ENCODE data around the gene PNMA6E.
"Not testable (repeated sequence)": the region's sequence is repeated elsewhere in the genome, so short reads cannot be mapped to it uniquely, and the experiment has no call there.

PNMA6E gene

GRCh38 chrX:153408221-153408721 lies 7.1 kb upstream of the PNMA6E start:
- no peak for DNase-seq (ENCODE audit: low spot score)

- no peak for DNase-seq (ENCODE audit: low spot score)
Observed at GRCh38 chrX:153407736-153408135, 6.6 kb upstream of the PNMA6E start.

GRCh38 chrX:153406903-153407302 lies 5.8 kb upstream of the PNMA6E start:
- no peak for DNase-seq (ENCODE audit: low spot score)

GRCh38 chrX:153406011-153406410 lies 4.9 kb upstream of the PNMA6E start:
- no peak for DNase-seq (ENCODE audit: low spot score)

DNA sequence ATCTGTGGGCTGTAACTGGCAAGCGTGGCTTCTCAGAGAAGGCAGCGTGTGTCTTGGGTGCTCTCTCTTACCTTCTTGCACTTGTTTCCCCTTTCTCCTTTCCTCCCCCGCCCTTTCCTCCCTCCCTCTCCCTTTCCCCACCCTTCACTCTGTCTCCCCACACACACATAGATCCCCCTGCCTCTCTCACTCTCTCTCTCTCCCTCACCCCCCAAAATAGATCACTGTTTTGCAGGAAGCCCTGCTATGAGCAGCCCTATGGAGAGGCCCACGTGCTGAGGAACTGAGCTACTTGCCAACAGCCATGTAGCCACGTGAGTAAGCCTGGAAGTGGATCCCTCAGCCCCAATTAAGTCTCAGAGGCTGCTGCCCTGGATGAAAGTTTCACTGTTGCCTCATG lies 4.3 kb upstream of the PNMA6E start:
- no peak for DNase-seq (ENCODE audit: low spot score)

- not testable (repeated sequence) for DNase-seq (ENCODE audit: low spot score)
Observed at GRCh38 chrX:153404333-153404732, 3.2 kb upstream of the PNMA6E start.

- DNase-seq (ENCODE audit: low spot score), result peak; percentile 30
Observed at GRCh38 chrX:153400146-153401132, 711 bp downstream of the PNMA6E start.

DNA sequence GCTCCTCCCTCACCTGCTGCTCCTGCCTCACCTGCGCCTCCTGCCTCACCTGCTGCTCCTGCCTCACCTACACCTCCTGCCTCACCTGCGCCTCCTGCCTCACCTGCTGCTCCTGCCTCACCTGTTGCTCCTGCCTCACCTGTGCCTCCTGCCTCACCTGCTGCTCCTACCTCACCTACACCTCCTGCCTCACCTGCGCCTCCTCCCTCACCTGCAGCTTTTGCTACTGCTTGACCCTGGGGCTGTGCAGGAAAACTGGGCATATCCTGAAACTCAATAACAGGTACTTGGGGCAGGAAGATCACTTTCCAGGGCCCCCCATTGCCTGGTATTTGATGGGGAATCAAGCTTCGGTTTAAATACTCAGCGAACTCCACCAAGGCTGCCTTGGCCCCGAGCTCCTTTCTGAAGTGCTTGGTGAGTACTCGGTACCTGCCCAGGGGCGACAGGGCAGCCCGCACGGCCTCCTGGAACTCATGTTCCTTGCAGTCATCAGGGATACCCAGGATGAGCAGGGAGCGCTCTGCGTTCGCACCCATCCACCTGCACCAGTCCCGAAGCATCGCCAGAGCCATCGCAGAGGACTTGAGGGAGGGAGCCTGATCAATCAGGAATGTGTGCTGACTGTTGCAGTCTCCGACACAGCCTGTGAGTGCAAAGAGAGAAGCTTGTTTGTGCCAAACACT lies 2.7 kb downstream of the PNMA6E start:
- no peak for DNase-seq (ENCODE audit: low spot score)

DNA sequence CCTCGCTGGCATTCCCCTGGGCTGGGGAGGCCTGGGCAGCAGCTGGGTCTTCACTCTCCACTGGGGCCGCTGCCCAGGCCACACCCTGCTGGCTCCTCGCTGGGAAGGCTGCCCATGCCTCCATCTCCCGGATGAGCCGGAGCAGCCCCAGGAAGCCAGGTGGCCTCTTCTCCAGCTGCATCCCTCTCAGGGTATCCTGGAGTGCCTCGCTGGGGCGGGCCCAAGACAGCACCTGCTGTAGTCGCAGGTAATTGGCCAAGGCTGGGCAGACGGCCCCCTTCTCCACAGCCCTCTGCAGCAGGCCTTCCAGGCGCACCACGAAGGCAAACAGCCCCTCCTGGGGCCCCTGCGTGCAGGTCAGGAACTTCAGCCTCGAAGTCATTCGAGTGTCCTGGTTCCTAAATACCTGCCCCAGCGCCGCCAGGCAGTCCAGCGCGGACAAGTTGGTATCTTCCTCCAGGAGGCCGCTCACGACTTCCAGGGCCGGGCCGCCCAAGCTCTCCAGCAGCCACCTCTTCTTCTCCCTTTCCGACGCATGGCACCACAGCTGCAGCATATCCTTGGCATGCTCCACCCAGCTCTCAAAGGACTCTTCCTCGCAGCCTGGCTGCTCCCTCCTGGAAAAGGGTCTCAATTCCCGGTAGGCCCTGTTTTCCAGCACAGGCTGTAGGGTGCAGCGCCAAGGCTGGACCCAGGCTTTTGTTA lies 3.7 kb downstream of the PNMA6E start:
- no peak for DNase-seq (ENCODE audit: low spot score)

- no peak for DNase-seq (ENCODE audit: low spot score)
Observed at GRCh38 chrX:153396320-153397195, 4.6 kb downstream of the PNMA6E start.

- DNase-seq (ENCODE audit: low spot score), result no peak
Observed at GRCh38 chrX:153395613-153396319, 5.4 kb downstream of the PNMA6E start.

- no peak for DNase-seq (ENCODE audit: low spot score)
Observed at GRCh38 chrX:153394612-153395011, 6.5 kb downstream of the PNMA6E start.

GRCh38 chrX:153392642-153393321 lies 8.4 kb downstream of the PNMA6E start:
- no peak for DNase-seq (ENCODE audit: low spot score)

- DNase-seq (ENCODE audit: low spot score), result not testable (repeated sequence)
Observed at GRCh38 chrX:153389460-153389768, 11.7 kb downstream of the PNMA6E start.

DNA sequence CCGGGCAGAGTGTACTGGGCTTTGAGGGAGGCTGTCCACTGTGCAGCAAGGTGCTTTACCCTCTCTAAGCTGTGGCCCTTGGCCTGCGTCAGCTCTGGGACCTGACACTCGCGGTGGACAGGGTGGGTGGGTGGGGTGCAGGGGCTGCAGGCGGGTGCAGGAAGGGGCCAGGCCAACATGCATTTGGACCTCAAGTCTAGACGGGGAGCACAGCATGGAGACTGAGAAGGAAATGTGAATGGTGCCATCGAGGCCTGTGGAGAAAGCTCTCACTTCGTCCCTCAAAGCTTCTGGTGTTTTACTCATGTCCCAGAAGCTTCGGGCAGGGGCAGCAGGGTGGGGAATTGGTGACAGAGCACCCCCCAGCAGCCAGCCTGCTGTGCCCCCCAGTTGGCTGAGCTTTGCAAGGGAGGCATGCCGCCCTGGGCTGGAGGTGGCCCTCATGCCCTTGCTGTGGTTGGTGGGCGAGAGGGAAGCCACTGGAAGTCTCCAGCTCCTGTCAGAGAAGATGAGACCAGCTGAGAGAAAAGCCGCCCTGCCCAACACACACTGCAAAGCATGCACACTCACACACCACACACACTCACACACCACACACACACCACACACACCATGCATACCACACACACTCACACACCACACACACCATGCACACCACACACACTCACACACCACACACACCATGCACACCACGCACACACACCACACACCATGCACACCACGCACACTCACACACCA lies 12.3 kb downstream of the PNMA6E start:
- no peak for DNase-seq (ENCODE audit: low spot score)

DNA sequence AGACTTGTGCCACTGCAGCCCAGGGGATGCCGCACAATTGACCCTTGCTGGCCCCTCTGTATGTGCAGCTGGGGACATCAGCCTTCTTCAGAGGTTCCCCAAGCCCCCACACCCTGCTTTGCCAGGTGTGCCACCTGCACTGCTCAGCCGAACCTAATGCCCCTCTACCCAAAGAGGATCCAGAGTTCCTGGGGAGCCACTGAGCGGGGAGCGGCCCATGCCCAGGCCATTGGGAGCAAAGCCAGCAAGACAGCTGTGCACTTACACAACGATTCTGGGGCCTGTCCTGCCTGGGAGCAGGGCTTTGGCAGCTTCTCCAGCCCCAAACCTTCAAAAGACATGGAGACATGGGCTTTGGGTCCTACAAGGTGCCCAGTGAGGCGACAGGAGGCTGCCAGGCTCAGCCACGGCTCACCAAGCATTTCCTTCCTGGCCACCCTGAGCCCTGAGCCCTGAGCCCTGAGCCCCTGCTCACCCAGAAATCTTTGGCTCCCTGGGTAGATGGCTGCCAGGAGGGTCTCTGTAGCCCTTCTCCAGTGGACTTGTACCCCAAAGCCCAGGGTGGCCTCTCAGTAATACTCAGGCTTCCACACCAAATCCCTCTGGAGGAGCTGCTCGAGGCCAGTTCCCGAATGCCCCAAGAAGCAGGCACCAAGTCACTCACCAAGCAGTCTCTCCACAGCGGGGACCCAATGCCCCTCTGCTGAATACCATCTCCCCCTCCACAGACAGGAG lies 13.0 kb downstream of the PNMA6E start:
- no peak for DNase-seq (ENCODE audit: low spot score)

GRCh38 chrX:153387345-153387744 lies 13.8 kb downstream of the PNMA6E start:
- no peak for DNase-seq (ENCODE audit: low spot score)

DNA sequence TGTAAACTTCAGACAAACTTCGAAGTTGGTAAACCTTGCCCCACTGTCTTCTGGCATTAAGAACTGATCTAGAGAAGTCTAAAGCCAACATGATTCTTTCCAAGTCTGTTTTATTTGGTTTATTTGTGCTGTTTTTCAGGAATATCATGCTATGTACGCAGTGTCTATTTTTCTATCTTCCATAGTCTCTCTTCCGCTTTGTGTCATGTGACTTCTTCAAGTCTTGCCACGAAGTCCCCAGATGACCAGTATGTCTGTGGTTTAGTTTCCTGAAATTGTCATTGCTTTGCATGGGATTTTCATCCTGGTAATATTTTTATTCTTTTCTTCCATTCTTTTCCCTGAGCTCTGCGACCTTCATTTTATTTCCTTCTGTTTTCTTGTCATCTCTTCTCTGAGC lies 15.1 kb downstream of the PNMA6E start:
- no peak for DNase-seq (ENCODE audit: low spot score)

DNA sequence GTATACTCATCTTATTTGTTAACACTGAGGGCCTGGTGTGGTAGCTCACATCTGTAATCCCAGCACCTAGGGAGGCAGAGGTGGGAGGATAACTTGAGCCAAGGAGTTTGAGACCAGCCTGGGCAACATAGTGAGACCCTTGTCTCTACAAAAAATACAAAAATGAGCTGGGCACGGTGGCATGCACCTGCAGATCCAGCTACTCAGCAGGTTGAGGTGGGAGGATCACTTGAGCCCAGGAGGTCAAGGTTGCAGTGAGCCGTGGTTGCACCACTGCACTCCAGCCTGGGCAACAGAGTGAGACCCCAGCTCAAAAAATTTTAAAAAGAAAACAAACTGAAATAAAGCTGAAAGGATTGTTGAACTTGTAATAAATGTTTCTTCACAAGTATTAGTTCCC lies 16.2 kb downstream of the PNMA6E start:
- not testable (repeated sequence) for DNase-seq (ENCODE audit: low spot score)
